Tibial nerve (tissue), 4 donors: Measurements from ENCODE around the gene CEP97. TPM values are rescaled to one million over a fixed set of nuclear protein-coding genes. Genes with fewer than 3 reads are reported as not detected.

Experiments used
- DNase-seq, 2 donors: peaks; one replicate each; pipeline ENCODE4 v3.0.0-alpha.2; 2019; ENCODE audit warnings: low spot score in 2 of 2
- H3K27ac ChIP-seq, 4 donors: fragments of 200-600 bp; sonication (generic) in 3 of 4; one replicate each; pipeline ENCODE4 v1.5.1; 2017 to 2019; ENCODE audit warnings: mild to moderate bottlenecking in 1 of 4
- H3K27me3 ChIP-seq, 2 donors: fragments of 200-600 bp; sonication (generic) in 1 of 2; one replicate each; pipeline versions ENCODE4 v1.5.1 to v1.6.0; 2017 to 2019
- H3K36me3 ChIP-seq, 3 donors: fragments of 200-600 bp; sonication (generic); one replicate each; pipeline ENCODE4 v1.5.1; 2018 to 2019
- H3K4me1 ChIP-seq, 4 donors: fragments of 200-600 bp; sonication (generic) in 3 of 4; one replicate each; pipeline ENCODE4 v1.5.1; 2017 to 2019
- H3K4me3 ChIP-seq, 4 donors: fragments of 200-600 bp; sonication (generic) in 3 of 4; one replicate each; pipeline ENCODE4 v1.5.1; 2017 to 2019; ENCODE audit warnings: mild to moderate bottlenecking in 1 of 4, moderate library complexity in 1 of 4
- H3K9me3 ChIP-seq, 4 donors: fragments of 200-600 bp; sonication (generic) in 3 of 4; one replicate each; pipeline ENCODE4 v1.5.1; 2017 to 2019
- EP300 ChIP-seq, 2 donors: sonication (generic); formaldehyde crosslinking; IDR thresholded peaks; one replicate each; pipeline ENCODE4 v1.6.1; 2017; ENCODE audit warnings: antibody characterized with exemption in 2 of 2, mild to moderate bottlenecking in 1 of 2
- POLR2A ChIP-seq, 2 donors: fragments of 450-650 bp; IDR thresholded peaks; one replicate each; pipeline ENCODE4 v1.6.1; 2017; ENCODE audit warnings: antibody characterized with exemption in 2 of 2, mild to moderate bottlenecking in 2 of 2, moderate library complexity in 2 of 2
- WGBS, 2 donors: methylation state at CpG; one replicate each; pipeline ENCODE4 v1.1.5; 2018; 5-methylcytosine and 5-hydroxymethylcytosine counted together
- total RNA-seq, 4 donors: library from RNA; depleted of rRNA; stranded (reverse); fragments of >200 nt; gene quantifications; one replicate each; pipeline ENCODE4 v1.1.0, GENCODE V29; 2016
- TF ChIP-seq, protein P1 (sequence below), 5 experiments: fragments of 200-600 bp in 3 of 5; fragments of 450-650 bp in 2 of 5; sonication (generic) in 3 of 5; IDR thresholded peaks; one replicate each; pipeline ENCODE4 v1.5.1; 2016 to 2019; ENCODE audit warnings: antibody characterized with exemption in 5 of 5, mild to moderate bottlenecking in 3 of 5, moderate library complexity in 2 of 5

CEP97 gene
- total RNA-seq, 4 donors from 2014 or later = 11.2 to 20.8 (median 14.1) TPM

DNA sequence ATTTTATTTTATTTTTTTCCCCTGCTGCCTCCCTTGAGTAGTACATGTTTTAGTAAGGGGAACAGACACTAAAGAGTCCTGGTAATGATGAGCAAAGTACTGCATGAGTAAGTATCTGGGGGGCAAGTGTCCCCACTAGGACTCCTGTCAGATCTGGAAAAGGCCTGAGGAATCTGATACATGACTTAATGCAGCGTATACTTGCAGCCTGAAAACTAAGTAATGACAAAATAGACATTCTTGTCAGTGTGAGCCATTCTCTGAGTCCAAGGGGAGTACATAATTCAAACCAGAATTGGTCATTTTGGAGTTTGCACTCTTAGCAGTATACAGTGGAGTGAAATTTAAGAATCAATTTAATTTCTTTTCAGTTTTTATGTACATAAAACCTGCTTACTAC is 82.1 kb downstream of the CEP97 start:
- Histone ChIP-seq H3K27me3 (no peaks in the 10 kb centered on the region), H3K4me1 (peaks cover 0 to 27% (median 3%) of the 10 kb centered on the region in 4 donors), H3K36me3 (peaks cover 0 to 27% (median 0%) of the 10 kb centered on the region in 3 donors), H3K4me3 (no peak overlapping the region), H3K27ac (no peak overlapping the region), H3K9me3 (no peaks in the 10 kb centered on the region)
- TF ChIP-seq, protein P1, sequence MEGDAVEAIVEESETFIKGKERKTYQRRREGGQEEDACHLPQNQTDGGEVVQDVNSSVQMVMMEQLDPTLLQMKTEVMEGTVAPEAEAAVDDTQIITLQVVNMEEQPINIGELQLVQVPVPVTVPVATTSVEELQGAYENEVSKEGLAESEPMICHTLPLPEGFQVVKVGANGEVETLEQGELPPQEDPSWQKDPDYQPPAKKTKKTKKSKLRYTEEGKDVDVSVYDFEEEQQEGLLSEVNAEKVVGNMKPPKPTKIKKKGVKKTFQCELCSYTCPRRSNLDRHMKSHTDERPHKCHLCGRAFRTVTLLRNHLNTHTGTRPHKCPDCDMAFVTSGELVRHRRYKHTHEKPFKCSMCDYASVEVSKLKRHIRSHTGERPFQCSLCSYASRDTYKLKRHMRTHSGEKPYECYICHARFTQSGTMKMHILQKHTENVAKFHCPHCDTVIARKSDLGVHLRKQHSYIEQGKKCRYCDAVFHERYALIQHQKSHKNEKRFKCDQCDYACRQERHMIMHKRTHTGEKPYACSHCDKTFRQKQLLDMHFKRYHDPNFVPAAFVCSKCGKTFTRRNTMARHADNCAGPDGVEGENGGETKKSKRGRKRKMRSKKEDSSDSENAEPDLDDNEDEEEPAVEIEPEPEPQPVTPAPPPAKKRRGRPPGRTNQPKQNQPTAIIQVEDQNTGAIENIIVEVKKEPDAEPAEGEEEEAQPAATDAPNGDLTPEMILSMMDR (IDR thresholded peaks at IDR 0.05) = no peak
- TF ChIP-seq EP300 (IDR thresholded peaks at IDR 0.05) = no peak
- no peak for TF ChIP-seq POLR2A (IDR thresholded peaks at IDR 0.05)
- no peak for DNase-seq
- WGBS, 2 donors = 67 to 75% methylated on average over 1 of the region's 1 CpG

DNA sequence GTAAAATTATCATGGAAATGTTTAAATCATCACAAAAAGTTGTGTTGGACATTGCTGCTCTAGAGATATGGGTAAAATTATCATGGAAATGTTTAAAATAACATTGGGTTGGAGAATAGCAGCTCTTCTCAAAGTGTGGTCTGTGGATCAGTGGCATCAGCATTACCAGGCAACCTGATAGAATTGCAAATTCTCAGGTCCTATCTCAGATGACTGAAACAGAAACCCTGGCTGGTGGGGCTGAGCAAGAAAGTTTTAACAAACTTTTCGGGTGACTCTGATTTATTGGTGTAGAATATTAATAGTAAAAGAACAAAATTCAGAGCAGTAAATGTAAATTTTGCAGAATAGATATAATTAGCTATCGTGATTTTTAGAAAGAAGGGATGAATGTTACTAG is 83.5 kb downstream of the CEP97 start:
- Histone ChIP-seq H3K4me3 (no peak overlapping the region), H3K4me1 (peaks cover 0 to 27% (median 3%) of the 10 kb centered on the region in 4 donors), H3K36me3 (peaks cover 0 to 19% (median 0%) of the 10 kb centered on the region in 3 donors), H3K9me3 (no peaks in the 10 kb centered on the region), H3K27me3 (no peaks in the 10 kb centered on the region), H3K27ac (no peak overlapping the region)
- TF ChIP-seq, protein P1 (IDR thresholded peaks at IDR 0.05) = no peak
- TF ChIP-seq POLR2A (IDR thresholded peaks at IDR 0.05) (no peak), EP300 (IDR thresholded peaks at IDR 0.05) (no peak)
- no peak for DNase-seq
- 84 to 92% methylated on average over 2 of the region's 2 CpGs for WGBS, 2 donors

DNA sequence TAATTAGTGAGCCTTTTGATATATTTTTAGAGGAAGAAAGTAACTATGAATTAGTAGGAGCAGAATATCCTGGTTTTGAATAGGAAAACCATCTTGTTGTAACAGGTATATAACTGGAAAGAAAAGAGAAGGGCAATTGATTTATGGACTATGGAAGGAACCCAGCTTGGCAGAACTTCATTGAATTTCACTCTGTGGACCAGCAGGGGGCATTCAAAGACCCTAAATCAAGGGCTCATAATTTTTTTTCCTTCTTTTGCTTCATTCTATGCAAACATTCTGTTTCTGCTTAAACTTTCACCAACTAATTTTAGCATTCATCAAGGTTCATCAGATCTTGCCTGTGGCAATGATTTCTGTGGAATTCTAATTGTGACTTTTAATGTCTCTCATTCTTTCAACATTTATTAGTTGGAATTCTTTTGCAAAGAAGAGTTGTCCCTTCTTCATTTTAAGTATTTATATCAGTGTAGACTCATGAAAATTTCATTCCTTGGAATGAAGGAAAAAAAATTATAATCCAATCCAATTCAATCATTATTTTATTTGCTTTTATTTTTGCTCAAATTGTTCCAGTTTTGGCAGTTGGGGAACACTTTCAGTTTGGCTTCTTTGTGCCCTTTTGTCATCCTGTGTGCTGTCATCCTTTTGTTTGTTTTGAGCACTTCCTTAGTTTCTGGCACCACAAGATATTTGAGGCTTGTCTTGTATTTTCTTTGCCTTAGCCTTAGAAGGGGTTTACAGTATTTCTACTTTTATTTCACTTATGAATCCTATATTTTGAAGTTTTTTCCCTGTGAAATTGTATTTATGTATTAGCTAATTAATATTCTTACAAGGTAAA is 85.0 kb downstream of the CEP97 start:
- TF ChIP-seq, protein P1 (IDR thresholded peaks at IDR 0.05) = peak; percentile 50 to 71 (median 64)
- TF ChIP-seq POLR2A (IDR thresholded peaks at IDR 0.05) = no peak
- Histone ChIP-seq H3K4me3 (no peak overlapping the region), H3K27me3 (no peaks in the 10 kb centered on the region), H3K27ac (peak overlapping the region in 2 of 4 donors; percentile 8 to 35), H3K4me1 (peaks cover 0 to 35% (median 3%) of the 10 kb centered on the region in 4 donors), H3K9me3 (no peaks in the 10 kb centered on the region), H3K36me3 (peaks cover 0 to 19% (median 0%) of the 10 kb centered on the region in 3 donors)
- no peak for DNase-seq

DNA sequence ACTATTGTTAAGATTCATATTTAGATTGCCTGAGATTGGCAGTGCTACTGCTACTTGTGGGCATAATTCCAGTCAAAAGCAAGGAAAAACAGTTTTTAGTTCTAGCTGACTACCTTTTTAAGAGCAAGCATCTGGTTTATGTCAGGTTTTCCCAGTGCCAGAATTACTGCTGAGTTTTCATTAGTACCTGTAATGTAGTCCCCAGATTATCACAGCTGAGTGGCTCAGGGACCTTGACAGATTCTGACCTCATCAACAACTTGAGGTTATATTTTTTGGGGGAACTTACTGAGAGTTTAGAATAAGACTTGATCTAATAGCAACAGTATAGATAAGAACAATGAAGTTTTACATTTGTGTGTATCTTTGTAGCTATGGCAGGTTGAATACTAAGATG is 85.6 kb downstream of the CEP97 start:
- H3K27ac ChIP-seq = peak overlapping the region in 2 of 4 donors; percentile 8 to 35
- TF ChIP-seq POLR2A (IDR thresholded peaks at IDR 0.05) (no peak), EP300 (IDR thresholded peaks at IDR 0.05) (no peak)
- TF ChIP-seq, protein P1 (IDR thresholded peaks at IDR 0.05) = no peak
- no peaks in the 10 kb centered on the region for H3K9me3 ChIP-seq

DNA sequence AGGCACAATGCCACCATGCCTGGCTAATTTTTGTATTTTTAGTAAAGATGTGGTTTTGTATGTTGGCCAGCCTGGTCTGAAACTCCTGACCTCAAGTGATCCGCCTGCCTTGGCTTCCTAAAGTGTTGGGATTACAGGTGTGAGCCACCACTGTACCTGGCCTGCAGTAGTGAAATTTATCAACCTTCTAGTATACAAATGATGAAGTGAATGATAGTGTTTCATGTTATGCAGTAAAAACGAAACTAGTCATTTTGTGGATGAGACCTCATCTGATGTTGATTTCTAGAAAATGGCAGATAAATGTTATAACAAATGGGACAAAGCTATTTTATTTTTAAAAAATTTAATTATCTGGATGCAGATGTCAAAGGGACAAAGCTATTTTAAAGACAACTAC is 87.5 kb downstream of the CEP97 start:
- peaks cover 0 to 17% (median 0%) of the 10 kb centered on the region in 3 donors for H3K36me3 ChIP-seq
- TF ChIP-seq POLR2A (IDR thresholded peaks at IDR 0.05) = no peak
- TF ChIP-seq EP300 (IDR thresholded peaks at IDR 0.05) = no peak
- TF ChIP-seq, protein P1 (IDR thresholded peaks at IDR 0.05) = no peak
- peaks cover 0 to 38% (median 3%) of the 10 kb centered on the region in 4 donors for H3K4me1 ChIP-seq
- no peaks in the 10 kb centered on the region for H3K27me3 ChIP-seq
- WGBS, 2 donors = 91 to 96% methylated on average over 2 of the region's 2 CpGs
- no peak overlapping the region for H3K4me3 ChIP-seq
- no peak for DNase-seq
- no peaks in the 10 kb centered on the region for H3K9me3 ChIP-seq
- H3K27ac ChIP-seq = no peak overlapping the region

More for the DNA sequence above, 85.6 kb downstream of the CEP97 start:
- no peaks in the 10 kb centered on the region for H3K27me3 ChIP-seq
- DNase-seq = no peak
- H3K4me3 ChIP-seq = no peak overlapping the region
- peaks cover 0 to 29% (median 3%) of the 10 kb centered on the region in 4 donors for H3K4me1 ChIP-seq
- H3K36me3 ChIP-seq = peaks cover 0 to 19% (median 0%) of the 10 kb centered on the region in 3 donors
